ENCODE results near the gene TRPT1. TPM values are rescaled to one million over a fixed set of nuclear protein-coding genes. Genes with fewer than 3 reads are reported as not detected.

The TRPT1 gene
- total RNA-seq, 4 donors from 2014 or later, result 34.1 to 89.1 (median 43.6) TPM

DNA sequence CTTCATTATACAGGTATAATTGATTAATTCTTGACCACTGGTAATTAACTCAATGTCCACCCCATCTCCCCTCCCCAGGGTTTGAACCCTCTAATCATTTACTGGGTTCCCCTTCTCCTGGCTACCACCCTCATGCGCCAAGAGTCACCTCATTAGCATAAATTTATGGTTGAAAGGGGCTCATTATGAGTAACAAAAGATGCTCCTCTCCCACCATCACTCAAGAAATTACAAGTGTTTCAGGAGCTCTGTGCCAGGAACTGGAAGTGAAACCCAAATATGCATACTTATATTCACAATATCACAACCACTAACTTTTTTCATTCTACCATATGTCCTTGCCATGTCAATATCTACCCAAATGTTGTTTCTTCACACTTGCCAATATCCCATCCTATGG lies 47.8 kb downstream of the TRPT1 start:
- TF ChIP-seq, protein P1, sequence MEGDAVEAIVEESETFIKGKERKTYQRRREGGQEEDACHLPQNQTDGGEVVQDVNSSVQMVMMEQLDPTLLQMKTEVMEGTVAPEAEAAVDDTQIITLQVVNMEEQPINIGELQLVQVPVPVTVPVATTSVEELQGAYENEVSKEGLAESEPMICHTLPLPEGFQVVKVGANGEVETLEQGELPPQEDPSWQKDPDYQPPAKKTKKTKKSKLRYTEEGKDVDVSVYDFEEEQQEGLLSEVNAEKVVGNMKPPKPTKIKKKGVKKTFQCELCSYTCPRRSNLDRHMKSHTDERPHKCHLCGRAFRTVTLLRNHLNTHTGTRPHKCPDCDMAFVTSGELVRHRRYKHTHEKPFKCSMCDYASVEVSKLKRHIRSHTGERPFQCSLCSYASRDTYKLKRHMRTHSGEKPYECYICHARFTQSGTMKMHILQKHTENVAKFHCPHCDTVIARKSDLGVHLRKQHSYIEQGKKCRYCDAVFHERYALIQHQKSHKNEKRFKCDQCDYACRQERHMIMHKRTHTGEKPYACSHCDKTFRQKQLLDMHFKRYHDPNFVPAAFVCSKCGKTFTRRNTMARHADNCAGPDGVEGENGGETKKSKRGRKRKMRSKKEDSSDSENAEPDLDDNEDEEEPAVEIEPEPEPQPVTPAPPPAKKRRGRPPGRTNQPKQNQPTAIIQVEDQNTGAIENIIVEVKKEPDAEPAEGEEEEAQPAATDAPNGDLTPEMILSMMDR (IDR thresholded peaks at IDR 0.05; ENCODE audit: low read depth), result no peak

DNA sequence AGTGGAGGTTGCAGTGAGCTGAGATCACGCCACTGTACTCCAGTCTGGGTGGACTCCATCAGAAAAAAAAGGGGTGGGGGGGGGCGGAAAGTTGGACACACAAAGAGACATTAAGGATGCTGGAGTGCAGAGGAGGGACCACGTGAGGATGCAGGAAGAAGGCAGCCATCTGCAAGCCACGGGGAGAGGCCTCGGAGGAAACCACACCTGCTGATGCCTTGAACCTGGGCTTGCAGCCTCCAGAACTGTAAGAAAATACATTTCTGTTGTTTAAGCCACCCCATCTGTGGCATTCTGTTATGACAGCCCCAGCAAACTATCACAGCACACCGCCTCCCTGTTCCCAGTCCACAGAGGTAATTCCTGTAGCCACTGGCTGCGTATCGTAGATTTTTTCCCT lies 49.2 kb downstream of the TRPT1 start:
- TF ChIP-seq, protein P1 (IDR thresholded peaks at IDR 0.05; ENCODE audit: low read depth), result no peak

Other genes with a start within 250 kb of the TRPT1 start
- 10 to 100 TPM; 41.6 to 49.1 (median 44.4) TPM for gene OTUB1, start 239.7 kb downstream of the TRPT1 start, total RNA-seq
- gene FLRT1, start 190.3 kb downstream of the TRPT1 start, total RNA-seq, result under 1 TPM in 1 of 4 donors, not detected in 3; 0.22 TPM
- gene MACROD1, start 60.1 kb downstream of the TRPT1 start, total RNA-seq, result 10 to 100 TPM in 3 of 4 donors, 1 to 10 TPM in 1; 8.0 to 24.0 (median 19.8) TPM
- gene STIP1, start 40.0 kb downstream of the TRPT1 start, total RNA-seq, result 100 to 1,000 TPM in 1 of 4 donors, 10 to 100 TPM in 3; 53.5 to 100 (median 72.6) TPM
- gene FERMT3, start 19.5 kb downstream of the TRPT1 start, total RNA-seq, result 10 to 100 TPM; 23.5 to 97.6 (median 42.2) TPM
- 10 to 100 TPM; 19.2 to 77.6 (median 41.8) TPM for gene NUDT22, start 88 bp upstream of the TRPT1 start, total RNA-seq
- gene DNAJC4, start 4.4 kb upstream of the TRPT1 start, total RNA-seq, result 10 to 100 TPM; 21.5 to 32.0 (median 26.9) TPM
- gene VEGFB, start 8.4 kb upstream of the TRPT1 start, total RNA-seq, result 100 to 1,000 TPM; 122 to 332 (median 231) TPM
- 10 to 100 TPM; 32.0 to 40.9 (median 36.7) TPM for gene FKBP2, start 14.9 kb upstream of the TRPT1 start, total RNA-seq
- 10 to 100 TPM; 64.3 to 73.1 (median 69.1) TPM for gene PPP1R14B, start 20.8 kb upstream of the TRPT1 start, total RNA-seq
- gene PLCB3, start 25.3 kb upstream of the TRPT1 start, total RNA-seq, result 10 to 100 TPM; 10.8 to 17.9 (median 16.3) TPM
- 10 to 100 TPM; 47.1 to 92.5 (median 90.6) TPM for gene BAD, start 58.5 kb upstream of the TRPT1 start, total RNA-seq
- 10 to 100 TPM in 3 of 4 donors, 1 to 10 TPM in 1; 7.7 to 18.1 (median 14.7) TPM for gene GPR137, start 59.7 kb upstream of the TRPT1 start, total RNA-seq
- not detected for gene KCNK4, start 65.1 kb upstream of the TRPT1 start, total RNA-seq
- gene CATSPERZ, start 74.2 kb upstream of the TRPT1 start, total RNA-seq, result not detected
- gene ESRRA, start 79.3 kb upstream of the TRPT1 start, total RNA-seq, result 10 to 100 TPM; 16.3 to 54.1 (median 35.5) TPM
- 100 to 1,000 TPM; 225 to 266 (median 241) TPM for gene TRMT112, start 91.4 kb upstream of the TRPT1 start, total RNA-seq
- gene PRDX5, start 91.9 kb upstream of the TRPT1 start, total RNA-seq, result 100 to 1,000 TPM; 122 to 236 (median 223) TPM
- 10 to 100 TPM in 2 of 4 donors, 1 to 10 TPM in 2; 7.0 to 18.2 (median 11.2) TPM for gene CCDC88B, start 114.0 kb upstream of the TRPT1 start, total RNA-seq
- 10 to 100 TPM in 3 of 4 donors, 1 to 10 TPM in 1; 7.2 to 27.5 (median 16.3) TPM for gene RPS6KA4, start 133.0 kb upstream of the TRPT1 start, total RNA-seq